Inflammatory macrophage (primary cell): ENCODE measurements around the gene MRTFA.
"Not testable (repeated sequence)": the region's sequence is repeated elsewhere in the genome, so short reads cannot be mapped to it uniquely, and the experiment has no call there.

ENCODE experiments used
- DNase-seq, 2 donors: peaks; one replicate each; pipeline ENCODE4 v3.0.0-alpha.2; 2020 to 2022

The MRTFA gene

DNA sequence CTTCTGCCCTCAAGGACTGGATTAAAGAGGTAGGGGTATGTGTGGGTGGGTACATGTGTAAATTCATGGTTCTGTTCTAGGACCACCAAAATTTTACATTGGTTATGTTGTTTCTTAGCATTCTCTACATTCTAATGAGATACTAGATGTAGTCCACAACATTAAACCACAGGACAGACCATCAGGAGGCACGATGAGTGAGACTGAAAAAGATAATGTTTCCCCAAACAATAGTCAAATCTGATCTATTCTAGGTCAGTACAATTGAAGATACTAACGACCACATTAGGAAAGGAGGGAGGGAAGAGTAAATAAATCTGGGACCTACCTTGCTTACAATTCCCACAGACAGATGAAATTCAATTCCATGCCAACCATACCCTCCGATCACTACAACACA lies 42.2 kb downstream of the MRTFA start:
- DNase-seq = no peak

DNA sequence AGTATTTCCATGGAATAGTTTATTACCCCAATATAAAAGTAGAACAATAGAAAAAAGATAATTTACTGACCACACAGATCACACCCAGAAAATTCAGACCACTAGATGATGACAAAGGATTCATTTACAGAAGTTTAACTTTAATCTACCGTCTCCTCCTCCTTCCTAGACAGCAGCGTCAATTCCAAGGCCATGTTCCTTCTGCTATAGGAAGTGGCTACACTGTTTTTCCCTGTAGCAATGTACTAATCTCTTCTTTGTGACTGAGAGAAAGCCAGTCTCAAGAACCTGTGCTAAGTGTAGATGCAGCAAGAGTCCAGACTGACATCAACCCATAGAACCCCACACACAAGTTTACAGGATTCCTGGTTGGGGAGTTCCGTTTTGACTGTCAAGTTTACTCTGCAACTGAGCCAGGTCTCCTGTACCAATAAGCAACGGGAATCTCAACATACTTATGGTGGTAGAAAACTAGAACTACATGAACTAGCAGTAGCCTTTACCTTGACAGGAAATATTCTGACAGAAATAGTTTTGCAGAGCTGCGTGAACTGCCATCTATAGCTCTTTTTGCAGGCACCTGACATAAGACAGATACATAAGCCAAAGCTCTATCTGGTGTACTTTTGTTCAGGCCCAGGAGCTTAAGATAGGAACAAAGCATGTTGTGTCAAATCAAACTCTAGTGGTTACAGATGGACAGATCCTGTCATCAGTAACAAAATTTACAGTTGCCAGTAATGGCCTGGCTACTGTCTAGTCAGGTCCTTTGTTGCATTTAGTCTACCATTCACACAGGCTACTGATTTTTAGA lies 42.9 kb downstream of the MRTFA start:
- DNase-seq = no peak

- DNase-seq = no peak
Measured at GRCh38 chr22:40592352-40593113, 44.0 kb downstream of the MRTFA start.

- no peak for DNase-seq
Measured at GRCh38 chr22:40588726-40589125, 47.8 kb downstream of the MRTFA start.

- DNase-seq = no peak
Measured at GRCh38 chr22:40586781-40587180, 49.7 kb downstream of the MRTFA start.

- DNase-seq = no peak
Measured at GRCh38 chr22:40585310-40585751, 51.2 kb downstream of the MRTFA start.

- not testable (repeated sequence) for DNase-seq
Measured at GRCh38 chr22:40584766-40585165, 51.8 kb downstream of the MRTFA start.

- DNase-seq = no peak
Measured at GRCh38 chr22:40583053-40583741, 53.3 kb downstream of the MRTFA start.

DNA sequence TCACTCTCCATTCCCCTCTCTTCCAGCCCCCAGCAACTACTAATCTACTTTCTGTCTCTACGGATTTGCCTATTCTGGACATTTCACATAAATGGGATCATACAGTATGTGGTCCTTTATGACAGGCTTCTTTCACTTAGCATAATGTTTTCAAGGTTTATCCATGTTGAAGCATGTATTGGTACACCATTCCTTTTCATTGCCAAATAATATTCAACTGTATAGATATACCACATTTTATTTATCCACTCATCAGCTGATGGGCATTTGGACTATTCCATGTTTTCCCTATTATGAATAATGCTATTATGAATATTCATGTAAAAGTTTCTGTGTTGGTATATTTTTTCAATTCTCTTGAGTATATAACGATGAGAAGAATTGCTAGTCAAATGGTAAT lies 54.5 kb downstream of the MRTFA start:
- DNase-seq = no peak

DNA sequence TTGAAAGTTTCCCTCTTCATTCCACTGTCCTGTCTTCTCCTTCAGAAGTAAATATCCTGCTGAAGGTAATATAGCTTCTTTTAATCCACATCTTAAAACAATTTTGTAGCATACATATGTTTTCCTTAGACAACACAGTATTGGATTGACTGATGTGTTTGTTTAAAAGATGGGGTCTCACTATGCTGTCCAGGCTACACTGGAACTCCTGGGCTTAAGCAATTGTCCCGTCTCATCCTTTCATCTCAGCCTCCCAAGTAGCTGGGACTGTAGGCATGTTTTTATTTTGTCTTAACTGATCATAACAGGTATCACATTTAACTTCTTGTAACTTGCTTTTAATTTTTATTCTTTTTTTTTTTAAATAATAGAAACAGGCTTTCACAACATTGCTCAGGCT lies 55.9 kb downstream of the MRTFA start:
- no peak for DNase-seq

- no peak for DNase-seq
Measured at GRCh38 chr22:40578171-40578570, 58.3 kb downstream of the MRTFA start.

DNA sequence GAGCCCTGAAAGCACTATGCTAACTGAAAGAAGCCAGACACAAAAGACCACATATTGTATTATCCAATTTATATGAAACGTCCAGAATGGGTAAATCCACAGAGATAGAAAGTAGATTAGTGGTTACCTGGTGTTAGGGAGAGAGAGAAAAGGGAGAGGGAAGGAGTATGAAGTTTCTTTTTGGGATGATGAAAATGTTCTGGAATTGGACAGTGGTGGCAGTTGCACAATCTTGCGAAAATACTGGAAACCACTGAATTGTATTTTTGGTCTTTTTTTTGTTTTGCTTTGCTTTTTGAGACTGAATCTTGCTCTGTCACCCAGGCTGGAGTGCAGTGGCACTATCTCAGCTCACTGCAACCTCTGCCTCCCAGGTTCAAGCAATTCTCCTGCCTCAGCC lies 63.5 kb downstream of the MRTFA start:
- no peak for DNase-seq

GRCh38 chr22:40571887-40572286 lies 64.6 kb downstream of the MRTFA start:
- no peak for DNase-seq

GRCh38 chr22:40567626-40568328 lies 68.7 kb downstream of the MRTFA start:
- DNase-seq = peak in 1 of 2 donors; percentile 15

- no peak for DNase-seq
Measured at GRCh38 chr22:40567106-40567505, 69.4 kb downstream of the MRTFA start.

DNA sequence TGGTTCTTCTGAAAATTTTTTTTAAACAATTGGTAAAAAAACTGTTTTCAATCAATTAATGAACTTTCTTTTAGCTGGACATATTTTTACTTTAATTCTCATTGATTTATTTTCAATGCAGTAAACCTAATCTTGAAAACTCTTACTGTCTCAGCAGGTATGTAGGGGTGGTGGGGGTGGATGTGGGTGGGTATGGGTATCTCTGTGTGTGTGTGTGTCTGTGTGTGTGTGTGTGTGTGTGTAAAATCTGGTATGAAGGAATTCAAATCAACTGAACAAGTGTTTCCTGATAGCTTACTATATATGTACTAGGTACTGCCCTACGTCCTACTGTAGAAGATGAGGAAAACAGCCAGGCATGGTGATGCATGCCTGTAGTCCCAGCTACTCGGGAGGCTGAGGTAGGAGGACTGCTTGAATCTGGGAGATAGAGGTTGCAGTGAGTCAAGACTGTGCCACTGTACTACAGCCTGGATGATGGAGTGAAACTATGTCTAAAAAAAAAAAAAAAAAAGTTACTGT lies 75.5 kb downstream of the MRTFA start:
- no peak for DNase-seq

- no peak for DNase-seq
Measured at GRCh38 chr22:40560551-40560950, 76.0 kb downstream of the MRTFA start.

DNA sequence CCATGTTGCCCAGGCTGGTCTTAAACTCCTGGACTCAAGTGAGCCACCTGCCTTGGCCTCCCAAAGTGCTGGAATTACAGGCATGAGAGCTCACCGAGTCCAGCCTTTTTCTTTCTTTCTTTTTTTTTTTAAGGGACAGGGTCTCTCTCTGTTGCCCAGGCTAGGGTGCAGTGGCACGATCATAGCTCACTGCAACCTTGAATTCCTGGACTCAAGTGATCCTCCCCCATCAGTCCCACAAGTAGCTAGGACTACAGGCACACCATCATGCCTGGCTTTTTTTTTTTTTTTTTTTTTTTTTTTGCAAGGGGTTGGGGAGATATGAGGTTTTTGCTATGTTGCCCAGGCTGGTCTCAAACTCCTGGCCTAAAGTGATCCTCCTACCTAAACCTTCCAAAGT lies 78.5 kb downstream of the MRTFA start:
- no peak for DNase-seq

DNA sequence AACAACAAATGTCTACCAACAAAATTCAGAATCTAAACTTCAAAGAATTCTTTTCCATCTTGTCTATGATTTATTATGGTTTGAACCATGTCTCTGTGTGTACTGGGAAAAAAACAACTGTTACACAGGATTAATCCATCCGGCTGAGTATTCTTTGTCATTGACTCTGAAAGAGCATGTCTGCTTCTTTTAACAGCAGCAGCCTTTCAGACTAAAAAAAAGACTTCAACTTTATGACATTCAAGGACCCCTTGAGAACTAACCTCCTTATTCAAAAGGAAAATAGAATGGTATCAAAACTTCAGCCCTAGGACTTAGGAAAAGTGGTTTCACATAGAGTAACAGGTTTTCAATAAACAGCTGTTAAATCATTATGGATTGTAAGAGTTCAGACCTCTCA lies 79.9 kb downstream of the MRTFA start:
- DNase-seq = no peak

DNA sequence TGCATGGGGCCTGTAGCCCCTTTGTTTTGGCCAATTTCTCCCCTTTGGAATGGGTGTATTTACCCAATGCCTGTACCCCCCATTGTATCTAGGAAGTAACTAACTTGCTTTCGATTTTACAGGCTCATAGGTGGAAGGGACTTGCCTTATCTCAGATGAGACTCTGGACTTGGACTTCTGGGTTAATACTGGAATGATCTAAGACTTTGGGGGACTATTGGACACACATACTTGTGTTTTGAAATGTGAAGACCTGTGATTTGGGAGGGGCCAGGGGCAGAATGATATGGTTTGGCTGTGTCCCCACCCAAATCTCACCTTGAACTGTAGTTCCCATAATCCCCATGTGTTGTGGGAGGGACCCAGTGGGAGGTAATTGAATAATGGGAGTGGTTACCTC lies 82.5 kb downstream of the MRTFA start:
- DNase-seq = not testable (repeated sequence)

- DNase-seq = no peak
Measured at GRCh38 chr22:40553014-40553554, 83.4 kb downstream of the MRTFA start.

DNA sequence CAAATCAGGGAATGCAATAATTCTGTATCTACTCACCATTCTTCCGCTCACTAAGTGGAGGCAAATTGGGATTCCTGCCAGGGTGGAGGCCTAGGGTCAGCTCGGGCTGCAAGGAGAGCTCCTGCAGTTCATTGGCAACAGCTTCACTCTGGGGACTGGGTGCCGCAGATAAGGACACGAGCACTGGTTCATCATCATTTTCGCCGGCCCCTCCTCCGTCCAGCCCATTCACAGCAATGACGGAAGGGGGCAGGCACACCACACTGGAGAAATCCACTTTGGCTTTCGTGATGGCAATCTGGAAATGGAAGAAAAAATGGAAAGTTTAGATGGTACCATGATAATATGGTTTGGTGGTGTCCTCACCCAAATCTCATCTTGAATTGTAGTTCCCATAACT lies 84.4 kb downstream of the MRTFA start:
- DNase-seq = no peak
